Suprapubic skin (tissue), 3 donors: ENCODE results near the gene ACBD3.

Experiments used
- CTCF ChIP-seq, 2 donors: fragments of 200-600 bp in 1 of 2; fragments of 450-650 bp in 1 of 2; sonication (generic) in 1 of 2; IDR thresholded peaks; one replicate each; pipeline ENCODE4 v1.5.1; 2016 to 2019; ENCODE audit warnings: antibody characterized with exemption in 2 of 2, mild to moderate bottlenecking in 1 of 2, moderate library complexity in 1 of 2
- EP300 ChIP-seq: sonication (generic); formaldehyde crosslinking; IDR thresholded peaks from one replicate; pipeline ENCODE4 v1.6.1; 2017; ENCODE audit warnings: antibody characterized with exemption
- POLR2A ChIP-seq, 2 donors: fragments of 450-650 bp; IDR thresholded peaks; one replicate each; pipeline ENCODE4 v1.6.1; 2017; ENCODE audit warnings: antibody characterized with exemption in 2 of 2, mild to moderate bottlenecking in 2 of 2, moderate library complexity in 2 of 2

GRCh38 chr1:226148121-226148648 lies 38.4 kb downstream of the ACBD3 start:
- no peak for TF ChIP-seq POLR2A (IDR thresholded peaks at IDR 0.05)
- TF ChIP-seq CTCF (IDR thresholded peaks at IDR 0.05): no peak
- TF ChIP-seq EP300: no peak
